ENCODE results near the gene RAVER1.

The RAVER1 gene

GRCh38 chr19:10320602-10321416 lies 12.5 kb downstream of the RAVER1 start:
- no peak for DNase-seq
- Histone ChIP-seq H3K4me2 (ENCODE audit: insufficient read depth, low read length) (no peak overlapping the region), H3K27me3 (ENCODE audit: insufficient read depth, low read length, poor library complexity) (no peaks in the 10 kb centered on the region), H3K4me1 (ENCODE audit: insufficient read depth, low read length) (peaks cover 8% of the 10 kb centered on the region), H3K9ac (ENCODE audit: low read depth, low read length) (no peak overlapping the region), H3K9me3 (ENCODE audit: insufficient read depth, low read length, severe bottlenecking) (no peaks in the 10 kb centered on the region), H4K20me1 (ENCODE audit: insufficient read depth, low read length) (peaks cover 15% of the 10 kb centered on the region), H2AFZ (ENCODE audit: low read depth, low read length) (no peak overlapping the region), H3K27ac (ENCODE audit: low read length) (no peak overlapping the region), H3K4me3 (ENCODE audit: low read depth in 1 of 2, low read length in 2 of 2) (no peak overlapping the region), H3K79me2 (ENCODE audit: insufficient read depth, low read length) (peaks cover 6% of the 10 kb centered on the region; the same call in 1 of the 2 replicates), H3K36me3 (ENCODE audit: insufficient read depth, low read length) (peaks cover 87% of the 10 kb centered on the region)
- no peak for ATAC-seq (ENCODE audit: insufficient read depth, low read depth)
- no peak for TF ChIP-seq CTCF (IDR thresholded peaks at IDR 0.05; ENCODE audit: borderline replicate concordance, extremely low read depth, low read length, poor library complexity, severe bottlenecking)
- TF ChIP-seq EZH2 (IDR thresholded peaks at IDR 0.05; ENCODE audit: borderline replicate concordance, low read depth, low read length, severe bottlenecking): no peak

GRCh38 chr19:10318807-10319682 lies 14.3 kb downstream of the RAVER1 start:
- H3K27ac ChIP-seq (ENCODE audit: low read length): no peak overlapping the region
- H4K20me1 ChIP-seq (ENCODE audit: insufficient read depth, low read length): peaks cover 15% of the 10 kb centered on the region
- H3K79me2 ChIP-seq (ENCODE audit: insufficient read depth, low read length): peaks cover 19% of the 10 kb centered on the region
- H3K4me1 ChIP-seq (ENCODE audit: insufficient read depth, low read length): peaks cover 23% of the 10 kb centered on the region
- H3K9me3 ChIP-seq (ENCODE audit: insufficient read depth, low read length, severe bottlenecking): no peaks in the 10 kb centered on the region
- DNase-seq: no peak
- H3K4me3 ChIP-seq (ENCODE audit: low read depth in 1 of 2, low read length in 2 of 2): no peak overlapping the region
- TF ChIP-seq CTCF (IDR thresholded peaks at IDR 0.05; ENCODE audit: borderline replicate concordance, extremely low read depth, low read length, poor library complexity, severe bottlenecking): no peak
- no peak for TF ChIP-seq EZH2 (IDR thresholded peaks at IDR 0.05; ENCODE audit: borderline replicate concordance, low read depth, low read length, severe bottlenecking)
- H3K36me3 ChIP-seq (ENCODE audit: insufficient read depth, low read length): peaks cover 75% of the 10 kb centered on the region
- no peak overlapping the region for H2AFZ ChIP-seq (ENCODE audit: low read depth, low read length)
- ATAC-seq (ENCODE audit: insufficient read depth, low read depth): no peak
- H3K4me2 ChIP-seq (ENCODE audit: insufficient read depth, low read length): no peak overlapping the region
- H3K9ac ChIP-seq (ENCODE audit: low read depth, low read length): no peak overlapping the region
- H3K27me3 ChIP-seq (ENCODE audit: insufficient read depth, low read length, poor library complexity): no peaks in the 10 kb centered on the region

GRCh38 chr19:10317857-10318462 lies 15.4 kb downstream of the RAVER1 start:
- TF ChIP-seq CTCF (IDR thresholded peaks at IDR 0.05; ENCODE audit: borderline replicate concordance, extremely low read depth, low read length, poor library complexity, severe bottlenecking) (no peak), EZH2 (IDR thresholded peaks at IDR 0.05; ENCODE audit: borderline replicate concordance, low read depth, low read length, severe bottlenecking) (no peak)
- peaks cover 16% of the 10 kb centered on the region for H3K79me2 ChIP-seq (ENCODE audit: insufficient read depth, low read length)
- H3K4me2 ChIP-seq (ENCODE audit: insufficient read depth, low read length): no peak overlapping the region
- H4K20me1 ChIP-seq (ENCODE audit: insufficient read depth, low read length): peaks cover 10% of the 10 kb centered on the region
- no peaks in the 10 kb centered on the region for H3K27me3 ChIP-seq (ENCODE audit: insufficient read depth, low read length, poor library complexity)
- DNase-seq (no peak), ATAC-seq (ENCODE audit: insufficient read depth, low read depth) (no peak)
- H3K9ac ChIP-seq (ENCODE audit: low read depth, low read length): no peak overlapping the region
- no peak overlapping the region for H3K4me3 ChIP-seq (ENCODE audit: low read depth in 1 of 2, low read length in 2 of 2)
- peaks cover 23% of the 10 kb centered on the region for H3K4me1 ChIP-seq (ENCODE audit: insufficient read depth, low read length)
- H2AFZ ChIP-seq (ENCODE audit: low read depth, low read length): no peak overlapping the region
- no peak overlapping the region for H3K27ac ChIP-seq (ENCODE audit: low read length)
- no peaks in the 10 kb centered on the region for H3K9me3 ChIP-seq (ENCODE audit: insufficient read depth, low read length, severe bottlenecking)
- peaks cover 64% of the 10 kb centered on the region for H3K36me3 ChIP-seq (ENCODE audit: insufficient read depth, low read length)
